Tibial nerve (tissue), 4 donors: ENCODE data around the gene ACAP1. TPM values are rescaled to one million over a fixed set of nuclear protein-coding genes. Genes with fewer than 3 reads are reported as not detected.
A peak's percentile ranks its signal among the peaks of the same experiment; 100 is the strongest.

Source experiments
- DNase-seq, 2 donors: peaks; one replicate each; pipeline ENCODE4 v3.0.0-alpha.2; 2019; ENCODE audit warnings: low spot score in 2 of 2
- H3K27ac ChIP-seq, 4 donors: fragments of 200-600 bp; sonication (generic) in 3 of 4; one replicate each; pipeline ENCODE4 v1.5.1; 2017 to 2019; ENCODE audit warnings: mild to moderate bottlenecking in 1 of 4
- H3K27me3 ChIP-seq, 2 donors: fragments of 200-600 bp; sonication (generic) in 1 of 2; one replicate each; pipeline versions ENCODE4 v1.5.1 to v1.6.0; 2017 to 2019
- H3K36me3 ChIP-seq, 3 donors: fragments of 200-600 bp; sonication (generic); one replicate each; pipeline ENCODE4 v1.5.1; 2018 to 2019
- H3K4me1 ChIP-seq, 4 donors: fragments of 200-600 bp; sonication (generic) in 3 of 4; one replicate each; pipeline ENCODE4 v1.5.1; 2017 to 2019
- H3K4me3 ChIP-seq, 4 donors: fragments of 200-600 bp; sonication (generic) in 3 of 4; one replicate each; pipeline ENCODE4 v1.5.1; 2017 to 2019; ENCODE audit warnings: mild to moderate bottlenecking in 1 of 4, moderate library complexity in 1 of 4
- H3K9me3 ChIP-seq, 4 donors: fragments of 200-600 bp; sonication (generic) in 3 of 4; one replicate each; pipeline ENCODE4 v1.5.1; 2017 to 2019
- CTCF ChIP-seq, 5 experiments: fragments of 200-600 bp in 3 of 5; fragments of 450-650 bp in 2 of 5; sonication (generic) in 3 of 5; IDR thresholded peaks; one replicate each; pipeline ENCODE4 v1.5.1; 2016 to 2019; ENCODE audit warnings: antibody characterized with exemption in 5 of 5, mild to moderate bottlenecking in 3 of 5, moderate library complexity in 2 of 5
- EP300 ChIP-seq, 2 donors: sonication (generic); formaldehyde crosslinking; IDR thresholded peaks; one replicate each; pipeline ENCODE4 v1.6.1; 2017; ENCODE audit warnings: antibody characterized with exemption in 2 of 2, mild to moderate bottlenecking in 1 of 2
- POLR2A ChIP-seq, 2 donors: fragments of 450-650 bp; IDR thresholded peaks; one replicate each; pipeline ENCODE4 v1.6.1; 2017; ENCODE audit warnings: antibody characterized with exemption in 2 of 2, mild to moderate bottlenecking in 2 of 2, moderate library complexity in 2 of 2
- WGBS, 2 donors: methylation state at CpG; one replicate each; pipeline ENCODE4 v1.1.5; 2018; 5-methylcytosine and 5-hydroxymethylcytosine counted together
- total RNA-seq, 4 donors: library from RNA; depleted of rRNA; stranded (reverse); fragments of >200 nt; gene quantifications; one replicate each; pipeline ENCODE4 v1.1.0, GENCODE V29; 2016

The ACAP1 gene
- total RNA-seq, 4 donors from 2014 or later: 8.1 to 33.1 (median 11.2) TPM

GRCh38 chr17:7391307-7391706 lies 55.0 kb downstream of the ACAP1 start:
- no peak for DNase-seq
- no peak overlapping the region for H3K4me3 ChIP-seq
- peak overlapping the region in 1 of 4 donors; percentile 28 for H3K27ac ChIP-seq
- TF ChIP-seq EP300 (IDR thresholded peaks at IDR 0.05) (no peak), CTCF (IDR thresholded peaks at IDR 0.05) (no peak), POLR2A (IDR thresholded peaks at IDR 0.05) (no peak)
- peaks cover 0 to 27% (median 15%) of the 10 kb centered on the region in 4 donors for H3K4me1 ChIP-seq
- H3K36me3 ChIP-seq: peaks cover 0 to 67% (median 0%) of the 10 kb centered on the region in 3 donors
- no peaks in the 10 kb centered on the region for H3K27me3 ChIP-seq
- 47 to 78% methylated on average over 2 of the region's 2 CpGs for WGBS, 2 donors
- H3K9me3 ChIP-seq: no peaks in the 10 kb centered on the region

- DNase-seq: no peak
- Histone ChIP-seq H3K36me3 (peaks cover 0 to 51% (median 0%) of the 10 kb centered on the region in 3 donors), H3K9me3 (no peaks in the 10 kb centered on the region), H3K4me1 (peaks cover 0 to 27% (median 15%) of the 10 kb centered on the region in 4 donors), H3K4me3 (peak overlapping the region; percentile 77 to 95 (median 88)), H3K27ac (peak overlapping the region in 3 of 4 donors; percentile 90 to 96 (median 92)), H3K27me3 (no peaks in the 10 kb centered on the region)
- no peak for TF ChIP-seq EP300 (IDR thresholded peaks at IDR 0.05)
- TF ChIP-seq POLR2A (IDR thresholded peaks at IDR 0.05): no peak
- TF ChIP-seq CTCF (IDR thresholded peaks at IDR 0.05): no peak
- 68% methylated on average over 39 to 42 of the region's 42 CpGs for WGBS, 2 donors
Observed at GRCh38 chr17:7392696-7393612, 56.6 kb downstream of the ACAP1 start.

GRCh38 chr17:7393613-7394451 lies 57.5 kb downstream of the ACAP1 start:
- Histone ChIP-seq H3K9me3 (no peaks in the 10 kb centered on the region), H3K4me3 (peak overlapping the region; percentile 77 to 95 (median 88)), H3K4me1 (peaks cover 0 to 27% (median 15%) of the 10 kb centered on the region in 4 donors), H3K36me3 (peaks cover 0 to 42% (median 0%) of the 10 kb centered on the region in 3 donors), H3K27ac (peak overlapping the region; percentile 86 to 96 (median 91)), H3K27me3 (no peaks in the 10 kb centered on the region)
- no peak for TF ChIP-seq EP300 (IDR thresholded peaks at IDR 0.05)
- TF ChIP-seq CTCF (IDR thresholded peaks at IDR 0.05): no peak
- no peak for TF ChIP-seq POLR2A (IDR thresholded peaks at IDR 0.05)
- DNase-seq: no peak
- WGBS, 2 donors: 4 to 6% methylated on average over 40 to 47 of the region's 48 CpGs

GRCh38 chr17:7394452-7395191 lies 58.3 kb downstream of the ACAP1 start, which contains the start of gene PLSCR3:
Gene PLSCR3 (minus strand): TSS chr17:7394525. CDS start chr17:7394110, 415 bp downstream.
- Histone ChIP-seq H3K9me3 (no peaks in the 10 kb centered on the region), H3K27ac (peak within 1 kb of the TSS; percentile 86 to 96 (median 91)), H3K27me3 (no peaks in the 10 kb centered on the region), H3K4me3 (peak within 1 kb of the TSS; percentile 77 to 95 (median 88)), H3K4me1 (peaks cover 0 to 27% (median 15%) of the 10 kb centered on the region in 4 donors), H3K36me3 (peaks cover 0 to 34% (median 0%) of the 10 kb centered on the region in 3 donors)
- DNase-seq: peak; percentile 74 to 76
- WGBS, 2 donors: 0% methylated on average over 12 to 23 of the region's 71 CpGs
- TF ChIP-seq POLR2A (IDR thresholded peaks at IDR 0.05): peak; percentile 83 to 90
- peak in 1 of 2 donors; percentile 93 for TF ChIP-seq EP300 (IDR thresholded peaks at IDR 0.05)
- peak in 4 of 5 experiments; percentile 28 to 72 (median 52) for TF ChIP-seq CTCF (IDR thresholded peaks at IDR 0.05)
